GM18511 (cell line): ENCODE results near the gene NEK9.
A peak's percentile ranks its signal among the peaks of the same experiment; 100 is the strongest.
"Not testable (repeated sequence)": the region's sequence is repeated elsewhere in the genome, so short reads cannot be mapped to it uniquely, and the experiment has no call there.

Experiments used
- ATAC-seq: cut with Tn5 transposase; IDR thresholded peaks from one replicate; pipeline ENCODE4 v1.9.1; 2021; ENCODE audit warnings: mild to moderate bottlenecking, moderate library complexity; ENCODE audit not compliant: unreplicated experiment

NEK9 gene

GRCh38 chr14:75126679-75127473 is at the start of gene NEK9:
Gene NEK9, minus strand, starts transcription at chr14:75127048. Its CDS starts 127 bp downstream, at chr14:75126921.
- ATAC-seq, result peak; percentile 94

- peak; percentile 83 for ATAC-seq
These were observed 49.4 kb upstream of the NEK9 start, which contains the start of gene TMED10 for GRCh38 chr14:75176142-75176820. Gene TMED10, minus strand, starts transcription at chr14:75176612. Its CDS starts 33 bp downstream, at chr14:75176579.

GRCh38 chr14:75175677-75176141 is 48.9 kb upstream of the NEK9 start:
- no peak for ATAC-seq

- ATAC-seq, result no peak
These were observed 47.2 kb upstream of the NEK9 start for GRCh38 chr14:75174066-75174465.

GRCh38 chr14:75170772-75171171 is 43.9 kb upstream of the NEK9 start:
- ATAC-seq, result no peak

GRCh38 chr14:75168586-75169335 is 41.9 kb upstream of the NEK9 start:
- no peak for ATAC-seq

GRCh38 chr14:75167325-75167724 is 40.5 kb upstream of the NEK9 start:
- no peak for ATAC-seq

GRCh38 chr14:75165586-75166391 is 38.9 kb upstream of the NEK9 start:
- no peak for ATAC-seq

- no peak for ATAC-seq
These were observed 38.0 kb upstream of the NEK9 start for GRCh38 chr14:75164809-75165208.

GRCh38 chr14:75163677-75164076 is 36.8 kb upstream of the NEK9 start:
- ATAC-seq, result no peak

- ATAC-seq, result no peak
These were observed 35.8 kb upstream of the NEK9 start for GRCh38 chr14:75162631-75163030.

- ATAC-seq, result no peak
These were observed 32.2 kb upstream of the NEK9 start for GRCh38 chr14:75158843-75159614.

- no peak for ATAC-seq
These were observed 30.1 kb upstream of the NEK9 start for GRCh38 chr14:75156901-75157300.

- ATAC-seq, result no peak
These were observed 29.3 kb upstream of the NEK9 start for GRCh38 chr14:75156111-75156510.

- no peak for ATAC-seq
These were observed 28.3 kb upstream of the NEK9 start for GRCh38 chr14:75155169-75155568.

- ATAC-seq, result no peak
These were observed 26.4 kb upstream of the NEK9 start for GRCh38 chr14:75153295-75153694.

GRCh38 chr14:75151851-75152250 is 25.0 kb upstream of the NEK9 start:
- ATAC-seq, result no peak

- ATAC-seq, result not testable (repeated sequence)
These were observed 23.8 kb upstream of the NEK9 start for GRCh38 chr14:75150637-75151036.

- ATAC-seq, result no peak
These were observed 23.3 kb upstream of the NEK9 start for GRCh38 chr14:75150150-75150549.
